ENCODE results near the gene MYT1. TPM values are rescaled to one million over a fixed set of nuclear protein-coding genes. Genes with fewer than 3 reads are reported as not detected.

The MYT1 gene
- total RNA-seq, 1 donor from 2014 or later, result not detected

- TF ChIP-seq POLR2A (IDR thresholded peaks at IDR 0.05), result no peak
- TF ChIP-seq, protein P1, sequence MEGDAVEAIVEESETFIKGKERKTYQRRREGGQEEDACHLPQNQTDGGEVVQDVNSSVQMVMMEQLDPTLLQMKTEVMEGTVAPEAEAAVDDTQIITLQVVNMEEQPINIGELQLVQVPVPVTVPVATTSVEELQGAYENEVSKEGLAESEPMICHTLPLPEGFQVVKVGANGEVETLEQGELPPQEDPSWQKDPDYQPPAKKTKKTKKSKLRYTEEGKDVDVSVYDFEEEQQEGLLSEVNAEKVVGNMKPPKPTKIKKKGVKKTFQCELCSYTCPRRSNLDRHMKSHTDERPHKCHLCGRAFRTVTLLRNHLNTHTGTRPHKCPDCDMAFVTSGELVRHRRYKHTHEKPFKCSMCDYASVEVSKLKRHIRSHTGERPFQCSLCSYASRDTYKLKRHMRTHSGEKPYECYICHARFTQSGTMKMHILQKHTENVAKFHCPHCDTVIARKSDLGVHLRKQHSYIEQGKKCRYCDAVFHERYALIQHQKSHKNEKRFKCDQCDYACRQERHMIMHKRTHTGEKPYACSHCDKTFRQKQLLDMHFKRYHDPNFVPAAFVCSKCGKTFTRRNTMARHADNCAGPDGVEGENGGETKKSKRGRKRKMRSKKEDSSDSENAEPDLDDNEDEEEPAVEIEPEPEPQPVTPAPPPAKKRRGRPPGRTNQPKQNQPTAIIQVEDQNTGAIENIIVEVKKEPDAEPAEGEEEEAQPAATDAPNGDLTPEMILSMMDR (IDR thresholded peaks at IDR 0.05), result no peak
- no peak for TF ChIP-seq POLR2AphosphoS5 (IDR thresholded peaks at IDR 0.05; ENCODE audit: insufficient read depth in 1 of 2, low read depth in 1 of 2)
- Histone ChIP-seq H3K4me3 (no peak overlapping the region), H3K36me3 (no peaks in the 10 kb centered on the region), H3K9me3 (no peaks in the 10 kb centered on the region), H3K27ac (no peak overlapping the region), H3K4me1 (no peaks in the 10 kb centered on the region), H3K27me3 (no peaks in the 10 kb centered on the region)
- DNase-seq (ENCODE audit: extremely low spot score in 2 of 2), result no peak
- intact Hi-C loops (cut with DNase I), result no loop called here
Observed at GRCh38 chr20:64154590-64155257, 9.5 kb upstream of the MYT1 start.

DNA sequence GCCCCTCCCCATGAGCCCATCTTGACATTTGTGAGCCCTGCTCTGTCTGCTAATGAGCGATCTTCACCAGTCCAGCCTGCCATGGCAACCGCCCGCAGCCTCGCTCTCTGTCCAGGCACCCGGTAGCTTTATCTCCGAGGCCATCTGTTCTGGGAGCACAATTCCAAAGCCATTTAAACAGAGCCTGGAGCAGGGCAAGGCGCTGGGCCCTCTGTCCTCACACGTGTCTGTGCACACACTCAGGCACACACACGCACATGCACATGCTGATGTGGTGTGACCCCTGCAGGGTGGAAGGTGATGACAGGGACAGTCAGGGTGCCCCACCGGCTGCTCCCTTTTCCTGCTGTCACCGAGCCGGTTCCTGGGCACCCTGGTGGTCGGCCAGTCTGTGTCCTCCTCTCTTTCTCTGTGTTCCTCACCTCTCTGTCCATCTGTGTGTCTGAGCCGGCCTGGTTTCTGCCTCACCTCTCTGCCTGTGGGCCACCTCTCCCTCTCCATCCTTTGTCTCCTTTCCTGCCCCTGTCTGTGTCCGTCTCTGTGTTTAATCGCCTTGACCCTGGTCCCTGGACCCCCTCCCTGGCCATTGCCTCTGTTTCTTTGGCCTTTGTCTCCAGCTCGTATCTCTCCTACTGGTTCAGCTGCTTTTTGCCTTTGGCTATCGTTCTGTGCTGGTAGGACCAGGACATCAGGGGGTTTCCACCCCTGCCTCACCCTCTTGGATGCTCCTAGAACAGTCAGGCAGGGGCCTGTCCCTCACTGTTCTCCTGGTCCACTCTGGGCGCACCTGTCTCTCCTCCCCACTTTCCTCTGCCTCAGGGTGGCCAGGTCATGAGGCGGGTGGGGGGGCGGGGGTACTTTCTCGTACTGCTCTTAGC is 8.8 kb upstream of the MYT1 start:
- Histone ChIP-seq H3K27me3 (no peaks in the 10 kb centered on the region), H3K4me3 (no peak overlapping the region), H3K36me3 (no peaks in the 10 kb centered on the region), H3K9me3 (no peaks in the 10 kb centered on the region), H3K27ac (no peak overlapping the region), H3K4me1 (no peaks in the 10 kb centered on the region)
- TF ChIP-seq POLR2AphosphoS5 (IDR thresholded peaks at IDR 0.05; ENCODE audit: insufficient read depth in 1 of 2, low read depth in 1 of 2), result no peak
- intact Hi-C loops (cut with DNase I), result no loop called here
- no peak for DNase-seq (ENCODE audit: extremely low spot score in 2 of 2)

GRCh38 chr20:64156136-64156885 is 7.9 kb upstream of the MYT1 start:
- no peaks in the 10 kb centered on the region for H3K36me3 ChIP-seq
- TF ChIP-seq POLR2AphosphoS5 (IDR thresholded peaks at IDR 0.05; ENCODE audit: insufficient read depth in 1 of 2, low read depth in 1 of 2), result no peak
- no peak for TF ChIP-seq POLR2A (IDR thresholded peaks at IDR 0.05)
- TF ChIP-seq, protein P1 (IDR thresholded peaks at IDR 0.05), result no peak
- H3K27me3 ChIP-seq, result no peaks in the 10 kb centered on the region
- intact Hi-C loops (cut with DNase I), result no loop called here
- H3K4me3 ChIP-seq, result no peak overlapping the region
- DNase-seq (ENCODE audit: extremely low spot score in 2 of 2), result no peak
- no peaks in the 10 kb centered on the region for H3K4me1 ChIP-seq
- no peaks in the 10 kb centered on the region for H3K9me3 ChIP-seq
- H3K27ac ChIP-seq, result no peak overlapping the region

DNA sequence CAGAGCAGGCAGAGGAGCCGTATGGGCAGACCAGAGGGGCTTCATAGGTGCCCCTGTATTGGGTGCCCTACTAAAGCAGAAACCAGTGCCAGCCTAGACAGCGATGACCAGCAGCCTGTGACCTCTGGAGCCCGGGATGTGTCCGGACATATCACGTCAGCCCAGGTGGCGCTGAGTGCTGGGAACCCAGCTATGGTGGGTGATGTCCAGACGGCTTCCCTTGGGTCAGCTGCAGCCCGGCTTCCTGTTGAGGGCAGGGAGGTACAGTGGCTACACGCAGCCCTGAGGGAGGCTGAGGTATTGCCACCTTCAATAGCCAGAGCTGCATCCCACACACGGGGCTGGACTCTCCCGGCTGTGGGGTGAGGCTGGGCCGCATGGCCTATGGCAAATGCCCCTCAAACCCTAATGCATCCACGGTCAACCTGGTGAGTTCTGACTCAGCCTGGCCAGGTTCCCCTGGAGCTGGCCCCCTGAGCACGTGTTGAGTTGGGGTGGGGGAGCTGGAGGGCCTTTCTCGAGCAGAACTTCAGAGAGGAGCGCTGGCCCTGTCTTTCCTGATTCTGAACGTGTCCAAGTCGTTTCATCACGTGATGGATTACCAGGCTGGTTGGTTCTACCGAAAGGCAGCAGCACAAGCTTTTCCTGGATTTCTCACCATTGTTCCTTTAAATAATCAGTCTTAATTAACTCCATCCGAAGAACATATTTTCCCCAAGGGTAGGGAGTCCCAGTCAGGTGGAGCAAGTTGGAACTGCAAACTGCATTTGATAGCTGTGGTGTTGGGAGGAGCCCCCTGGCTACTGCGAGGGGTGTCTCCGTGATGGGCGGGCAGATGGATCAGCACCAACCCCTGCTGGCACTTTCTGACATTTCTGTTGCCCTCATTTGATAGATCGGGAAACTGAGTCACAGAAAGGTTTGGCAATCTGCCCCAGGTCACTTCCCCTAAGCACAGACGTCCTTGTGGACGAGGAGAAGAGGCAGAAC is 7.1 kb upstream of the MYT1 start:
- Histone ChIP-seq H3K4me3 (no peak overlapping the region), H3K4me1 (no peaks in the 10 kb centered on the region), H3K27me3 (no peaks in the 10 kb centered on the region), H3K9me3 (no peaks in the 10 kb centered on the region), H3K36me3 (no peaks in the 10 kb centered on the region), H3K27ac (no peak overlapping the region)
- intact Hi-C loops (cut with DNase I), result no loop called here
- no peak for DNase-seq (ENCODE audit: extremely low spot score in 2 of 2)
- TF ChIP-seq POLR2A (IDR thresholded peaks at IDR 0.05) (no peak), POLR2AphosphoS5 (IDR thresholded peaks at IDR 0.05; ENCODE audit: insufficient read depth in 1 of 2, low read depth in 1 of 2) (no peak)
- TF ChIP-seq, protein P1 (IDR thresholded peaks at IDR 0.05), result no peak
